HL-60/S4 (cell line): ENCODE results near the gene RFXAP.

Experiments used
- in situ Hi-C: fragments of 300-500 bp; cut with MboI; formaldehyde crosslinking; loops from 2 replicates; pipeline ENCODE4 v1.14.3; 2022; ENCODE audit warnings: low sequenced_read_pairs

RFXAP gene

DNA sequence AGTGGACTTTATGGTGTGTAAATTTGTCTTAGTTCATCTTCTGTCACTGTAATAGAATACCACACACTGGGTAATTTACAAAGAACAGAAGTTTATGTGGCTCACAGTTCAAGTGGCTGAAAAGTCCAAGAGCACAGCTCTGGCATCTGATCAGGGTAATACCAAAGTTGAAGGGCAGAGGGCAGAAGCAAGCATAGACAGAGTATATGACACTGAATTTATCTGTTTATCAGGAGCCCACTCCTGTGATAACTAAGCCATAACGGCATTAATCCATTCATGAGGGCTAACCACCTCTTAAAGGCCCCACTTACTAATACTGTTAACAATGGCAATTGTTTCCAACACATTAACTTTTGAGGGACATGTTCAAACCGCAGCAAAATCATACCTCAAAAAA lies 4.0 kb upstream of the RFXAP start:
- in situ Hi-C loops: no loop called here

DNA sequence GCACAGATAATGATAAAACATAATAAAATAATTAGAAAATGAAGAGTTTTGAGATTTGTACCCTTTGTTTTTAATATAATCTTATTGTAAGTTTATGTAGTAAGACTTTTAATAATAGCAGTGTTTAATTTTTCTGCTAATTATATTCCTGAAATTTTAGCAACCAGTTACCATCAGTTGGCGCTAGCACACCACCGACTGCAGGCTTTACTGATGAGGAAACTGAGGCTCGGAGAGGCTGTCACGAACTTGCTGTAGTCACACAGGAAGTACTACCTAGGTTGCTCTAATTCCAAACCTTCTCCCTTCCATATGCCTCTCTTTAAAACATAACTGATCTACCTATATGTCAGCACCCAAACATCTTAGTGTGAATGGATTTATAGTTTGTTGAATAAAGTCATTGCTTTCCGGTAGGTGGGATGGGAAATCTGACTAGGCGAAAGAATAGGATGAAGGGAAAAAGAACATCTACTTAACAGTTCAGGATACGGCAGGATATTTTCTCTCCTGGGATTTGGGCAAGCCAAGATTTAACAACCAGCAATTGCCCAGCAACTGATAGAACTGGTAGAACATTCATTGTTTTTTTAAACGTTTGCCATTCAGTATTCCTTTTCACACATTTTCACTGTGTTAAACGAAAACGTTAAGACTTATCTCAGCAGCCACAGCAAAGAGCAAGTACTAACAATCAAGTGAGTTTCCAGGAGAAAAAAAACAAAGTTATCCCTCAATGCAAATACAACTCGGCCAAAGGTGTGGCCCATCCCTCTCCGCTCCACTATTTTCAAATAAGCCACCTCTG lies 822 bp upstream of the RFXAP start:
- in situ Hi-C loops: no loop called here

DNA sequence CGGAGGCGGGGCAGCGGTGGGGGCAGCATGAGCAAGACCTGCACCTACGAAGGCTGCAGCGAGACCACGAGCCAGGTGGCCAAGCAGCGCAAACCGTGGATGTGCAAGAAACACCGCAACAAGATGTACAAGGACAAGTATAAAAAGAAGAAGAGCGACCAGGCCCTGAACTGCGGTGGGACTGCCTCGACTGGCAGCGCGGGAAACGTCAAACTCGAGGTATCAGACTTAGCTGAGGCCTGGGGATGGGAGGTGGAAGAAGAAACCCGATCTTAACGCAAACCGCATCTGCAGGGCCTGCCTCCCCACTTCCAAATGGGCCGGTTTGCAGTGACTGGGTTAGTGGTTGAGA lies 693 bp downstream of the RFXAP start:
- in situ Hi-C loops: no loop called here

DNA sequence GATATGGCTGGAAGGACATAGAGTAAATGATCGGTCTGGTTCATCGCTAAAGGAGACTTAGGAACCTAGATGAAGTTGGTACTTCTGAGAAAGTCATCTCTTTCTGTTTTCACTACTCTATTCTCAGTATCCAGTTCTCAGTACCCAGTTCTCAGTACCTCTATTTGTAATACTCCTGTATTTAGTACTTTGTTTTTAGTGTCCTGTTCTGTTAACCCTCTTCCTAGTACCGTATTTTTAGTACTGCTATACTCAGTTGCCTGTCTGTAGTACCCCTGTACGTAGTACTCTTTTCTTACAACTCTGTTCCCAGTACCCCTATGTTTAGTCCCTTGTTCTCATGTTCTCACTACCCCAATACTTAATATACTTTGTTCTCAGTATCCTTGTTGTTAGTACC lies 1.2 kb downstream of the RFXAP start:
- in situ Hi-C loops: no loop called here

DNA sequence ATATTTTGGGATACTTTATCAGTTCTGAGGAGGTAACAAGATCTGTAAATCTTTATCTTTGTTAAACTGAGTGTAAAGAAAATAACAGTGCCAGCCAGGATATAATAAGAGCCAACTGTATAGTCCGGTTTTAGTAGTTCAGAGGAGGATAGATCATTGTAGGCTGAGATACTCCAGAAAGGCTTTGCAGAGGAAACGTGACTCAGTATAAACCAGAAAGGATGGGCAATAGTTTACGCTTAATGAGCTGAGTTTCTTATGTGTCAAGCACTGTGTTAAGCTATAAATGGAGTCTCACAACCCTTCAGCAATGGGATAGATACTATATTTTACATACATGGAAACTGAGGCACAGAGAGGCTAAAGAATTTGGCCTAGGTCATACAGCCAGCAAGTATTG lies 3.8 kb downstream of the RFXAP start:
- in situ Hi-C loops: no loop called here

DNA sequence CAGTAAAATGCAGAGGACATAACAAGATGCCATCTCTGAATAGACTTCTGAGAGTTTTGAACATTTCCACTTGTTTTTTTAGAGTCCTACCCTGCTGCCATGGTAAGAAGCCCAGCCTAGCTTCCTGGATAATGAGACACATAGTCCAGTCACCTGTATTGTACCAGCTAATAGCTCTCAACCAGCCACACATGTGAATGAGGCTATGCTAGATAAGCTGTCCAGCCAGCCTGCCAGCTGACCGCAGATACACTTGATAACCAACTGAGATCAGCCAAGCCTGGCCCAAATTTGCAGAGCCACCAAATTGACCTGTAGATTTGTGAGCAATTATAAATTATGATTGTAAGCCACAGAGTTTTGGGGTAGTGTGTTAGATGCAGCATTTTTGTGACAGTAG lies 10.7 kb downstream of the RFXAP start:
- in situ Hi-C loops: no loop called here

DNA sequence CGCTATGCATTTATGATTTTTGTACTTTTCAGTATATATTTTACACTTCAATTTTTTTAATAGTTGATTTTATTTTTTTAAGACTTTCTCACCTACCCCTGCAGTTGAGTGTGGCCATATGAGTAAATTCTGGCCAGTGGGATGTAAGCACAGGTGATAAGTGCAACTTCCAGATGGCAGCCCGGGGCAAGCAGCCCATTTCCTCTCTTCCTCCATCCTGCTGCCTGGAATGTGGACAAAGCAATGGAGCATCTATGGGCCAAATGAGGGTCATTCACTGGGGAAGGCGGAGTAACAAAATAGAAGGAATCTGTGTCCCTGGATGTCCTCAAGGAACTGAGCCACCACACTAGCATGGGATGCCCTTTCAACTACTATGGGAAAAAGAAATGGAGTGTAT lies 12.3 kb downstream of the RFXAP start:
- in situ Hi-C loops: no loop called here

DNA sequence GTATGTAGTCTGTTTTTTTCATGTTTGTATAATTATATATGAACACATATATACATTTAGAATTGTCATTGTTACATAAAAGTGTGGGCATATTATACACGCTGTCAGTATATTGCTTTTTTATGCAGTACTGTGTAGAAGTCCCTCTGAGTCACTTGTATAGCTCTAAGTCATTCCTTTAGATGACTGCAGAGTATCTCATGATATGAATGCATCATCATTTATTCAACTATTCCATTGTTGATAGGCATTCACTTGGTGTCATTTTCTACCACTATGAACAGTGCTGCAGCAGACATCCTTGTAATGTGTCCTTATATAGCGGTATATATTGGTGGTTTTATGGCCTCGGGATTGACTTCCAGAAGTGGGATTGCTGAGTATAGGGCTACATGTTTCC lies 15.3 kb downstream of the RFXAP start:
- in situ Hi-C loops: no loop called here

DNA sequence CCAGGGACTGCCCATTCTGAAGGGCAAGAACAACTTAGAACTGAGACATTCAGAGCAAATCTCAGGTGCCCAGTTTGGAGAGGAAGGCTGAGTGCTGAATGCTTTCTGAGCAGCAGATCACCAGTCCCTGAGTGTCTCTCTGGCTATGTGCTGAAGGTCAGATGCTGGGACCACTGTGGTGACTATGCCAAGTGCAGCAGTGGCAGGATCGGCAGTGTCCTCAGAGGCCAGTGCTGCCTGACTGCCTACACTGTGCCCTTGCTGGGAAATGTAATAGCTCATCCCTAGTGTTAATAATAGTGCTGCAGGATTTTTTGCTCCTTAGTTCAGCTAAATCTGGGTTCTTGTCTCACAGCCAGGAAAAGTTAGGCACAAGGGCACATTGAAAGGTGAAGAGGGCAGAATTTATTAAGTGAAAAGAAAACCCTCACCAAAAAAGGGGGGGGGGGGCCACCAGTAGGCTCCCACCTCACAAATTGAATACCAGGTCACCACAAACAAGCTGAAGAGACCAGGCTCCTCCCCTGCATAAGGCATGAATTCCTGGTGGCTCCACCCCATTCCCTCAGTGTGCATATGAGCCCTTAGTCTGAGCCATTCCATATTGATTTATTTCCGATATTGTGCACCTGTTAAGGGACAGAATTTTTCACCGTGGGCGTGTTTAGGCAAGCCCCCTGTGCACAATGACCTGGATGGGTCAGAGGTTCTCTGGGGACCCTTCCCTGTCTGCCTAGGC lies 18.5 kb downstream of the RFXAP start:
- in situ Hi-C loops: no loop called here

DNA sequence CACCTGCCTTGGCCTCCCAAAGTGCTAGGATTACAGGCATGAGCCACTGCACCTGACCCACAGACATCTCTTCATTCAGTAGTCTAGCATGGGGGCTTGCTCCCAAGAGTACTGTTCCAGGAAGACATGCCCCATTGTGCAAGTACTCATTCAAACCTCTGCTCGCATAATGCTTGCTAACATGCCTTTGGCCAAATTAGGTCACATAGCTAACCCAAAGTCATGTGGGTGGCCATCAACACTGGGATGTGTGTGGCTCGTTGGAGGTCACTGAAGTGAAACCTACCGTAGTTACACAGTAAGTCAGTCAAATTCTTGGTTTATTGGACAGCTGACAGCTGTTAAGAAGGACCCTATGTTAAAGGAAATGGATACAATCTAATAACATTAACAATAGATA lies 20.3 kb downstream of the RFXAP start:
- in situ Hi-C loops: no loop called here

DNA sequence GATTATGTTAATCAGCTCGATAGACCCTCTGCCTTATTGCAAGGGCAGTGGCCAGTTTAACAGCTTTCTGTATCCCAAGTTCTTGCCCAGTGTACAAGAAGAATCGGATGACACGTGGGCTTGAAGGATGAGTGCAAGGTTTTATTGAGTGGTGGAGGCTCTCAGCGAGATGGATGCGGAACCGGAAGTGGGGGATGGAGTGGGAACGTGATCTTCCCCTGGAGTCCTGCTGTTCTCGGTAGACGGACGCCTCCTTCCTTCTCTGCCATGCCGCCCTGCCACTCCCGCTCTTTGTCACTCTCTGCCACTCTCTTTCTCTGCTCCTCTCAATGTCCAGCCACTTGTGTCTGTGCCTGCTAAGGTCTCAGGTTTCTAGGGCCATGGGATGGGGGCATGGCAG lies 21.0 kb downstream of the RFXAP start:
- in situ Hi-C loops: no loop called here

DNA sequence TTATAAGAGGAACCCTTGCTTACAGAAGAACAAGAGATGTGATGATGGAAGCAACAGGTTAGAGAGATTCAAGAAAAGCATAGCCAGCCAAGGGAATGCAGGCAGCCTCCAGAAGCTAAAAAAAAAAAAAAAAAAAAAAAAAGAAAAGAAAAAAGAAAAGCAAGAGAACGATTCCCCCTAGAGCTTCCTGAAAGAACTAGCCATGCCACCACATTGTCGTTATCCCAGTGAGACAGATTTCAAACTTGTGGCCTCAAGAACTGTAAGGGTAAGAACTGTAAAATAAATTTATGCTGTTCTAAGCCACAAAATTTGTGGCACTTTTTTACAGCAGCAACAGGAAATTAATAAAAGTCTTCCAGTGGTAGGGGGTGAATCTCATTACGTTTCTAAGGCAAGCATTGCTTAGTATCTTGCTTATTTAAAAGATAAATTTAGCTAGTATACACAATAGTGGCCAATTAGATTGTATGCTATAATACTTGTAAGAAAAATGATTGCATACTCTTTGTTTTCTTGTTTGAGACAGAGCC lies 21.8 kb downstream of the RFXAP start:
- in situ Hi-C loops: no loop called here

DNA sequence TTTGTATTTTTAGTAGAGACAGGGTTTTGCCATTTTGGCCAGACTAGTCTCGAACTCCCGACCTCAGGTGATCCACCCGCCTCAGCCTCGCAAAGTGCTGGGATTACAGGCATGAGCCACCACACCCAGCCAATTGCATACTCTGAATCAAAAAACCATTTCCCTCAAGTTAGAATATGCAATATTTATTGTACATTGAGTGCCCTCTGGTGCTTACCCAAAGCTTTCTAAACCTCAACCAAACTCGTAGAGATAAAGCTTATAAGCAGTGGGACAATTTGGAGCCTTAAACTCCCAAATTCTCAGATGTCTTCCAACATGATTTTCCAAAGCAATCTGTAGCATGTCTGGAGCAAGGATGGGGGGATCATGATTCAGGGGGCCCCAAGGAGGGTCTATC lies 22.4 kb downstream of the RFXAP start:
- in situ Hi-C loops: no loop called here

DNA sequence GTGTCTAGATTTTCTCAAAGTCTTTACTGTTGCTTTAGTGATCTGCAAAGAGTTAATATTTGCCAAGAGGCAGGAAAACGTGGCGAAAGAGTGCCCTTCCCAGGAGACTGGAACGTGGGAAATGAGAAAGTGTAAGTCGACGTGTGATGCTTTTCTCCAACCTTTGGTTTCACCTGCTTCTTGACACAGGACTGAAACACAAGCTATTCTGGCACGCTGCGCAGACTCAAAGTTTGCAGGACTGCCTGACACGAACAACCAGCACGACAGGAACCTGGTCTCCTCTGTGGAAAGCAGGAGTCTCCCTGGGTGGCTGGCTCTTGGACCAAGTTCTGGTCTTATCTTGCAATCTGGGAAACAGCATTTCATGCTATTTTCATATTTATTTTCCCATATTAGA lies 28.6 kb downstream of the RFXAP start:
- in situ Hi-C loops: no loop called here

DNA sequence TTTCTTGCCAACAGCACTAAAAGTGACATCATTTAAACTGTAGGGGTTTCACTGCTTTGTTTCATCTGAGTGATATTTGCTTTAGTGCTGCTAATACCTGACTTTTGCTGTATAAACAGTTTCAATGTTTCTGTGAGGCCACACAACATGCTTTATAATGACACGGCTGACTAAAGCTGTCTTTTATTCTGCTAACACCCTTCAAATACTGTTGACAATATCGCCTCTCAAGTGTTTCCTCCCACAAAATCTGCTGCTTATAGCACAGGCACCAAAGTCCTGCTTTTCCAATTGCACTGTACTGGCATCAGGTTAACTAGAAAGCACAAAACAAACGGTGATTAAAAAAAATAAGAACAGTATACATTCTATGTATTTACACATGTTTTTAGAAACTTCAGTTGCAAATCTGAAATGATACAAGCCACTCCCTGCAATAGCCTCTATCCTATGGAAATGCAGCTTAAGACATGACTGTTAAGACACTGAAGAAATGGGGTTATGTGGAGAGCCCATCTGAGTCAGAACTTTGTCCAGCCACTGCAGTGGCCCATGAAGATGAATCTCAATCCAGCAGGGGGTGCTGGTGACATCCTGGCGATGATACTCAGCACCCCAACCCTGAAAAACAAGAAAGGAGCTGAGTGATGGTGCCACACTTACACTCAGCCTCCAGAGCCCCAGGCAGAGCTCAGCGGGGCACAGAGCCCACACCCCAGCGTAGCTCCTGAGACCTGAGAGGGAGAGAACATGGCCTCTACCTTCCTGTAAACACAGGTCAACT lies 29.4 kb downstream of the RFXAP start:
- in situ Hi-C loops: no loop called here

DNA sequence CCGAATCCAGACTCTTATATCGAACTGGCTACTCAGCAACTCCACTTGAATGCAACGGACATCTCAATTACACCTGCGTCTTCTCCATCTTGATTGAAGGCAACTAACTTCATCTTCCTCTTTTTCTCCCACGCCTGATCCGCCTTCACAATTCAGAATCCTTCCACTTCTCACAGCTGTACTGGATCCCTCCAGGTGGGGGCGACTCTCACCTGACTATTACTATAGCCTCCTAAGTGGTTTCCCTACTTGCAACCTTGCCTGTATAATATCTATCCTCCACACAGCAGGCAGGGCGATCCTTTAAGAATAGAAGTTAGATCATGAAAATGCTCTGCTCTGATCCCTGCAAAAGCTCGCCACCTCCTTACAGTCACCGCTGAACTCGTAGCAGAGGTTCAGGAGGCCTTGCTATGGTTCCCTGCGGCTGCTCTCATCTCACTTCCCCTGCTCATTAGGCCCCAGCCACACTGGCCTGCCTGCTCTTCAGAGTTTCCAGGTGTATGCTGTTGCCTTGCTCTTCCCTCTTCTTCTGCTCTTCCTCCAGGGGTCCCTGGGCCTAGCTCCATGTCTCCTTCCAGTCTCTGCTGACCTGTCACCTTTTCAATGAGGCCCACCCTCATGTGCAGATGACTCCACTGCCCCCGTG lies 31.9 kb downstream of the RFXAP start:
- in situ Hi-C loops: no loop called here

DNA sequence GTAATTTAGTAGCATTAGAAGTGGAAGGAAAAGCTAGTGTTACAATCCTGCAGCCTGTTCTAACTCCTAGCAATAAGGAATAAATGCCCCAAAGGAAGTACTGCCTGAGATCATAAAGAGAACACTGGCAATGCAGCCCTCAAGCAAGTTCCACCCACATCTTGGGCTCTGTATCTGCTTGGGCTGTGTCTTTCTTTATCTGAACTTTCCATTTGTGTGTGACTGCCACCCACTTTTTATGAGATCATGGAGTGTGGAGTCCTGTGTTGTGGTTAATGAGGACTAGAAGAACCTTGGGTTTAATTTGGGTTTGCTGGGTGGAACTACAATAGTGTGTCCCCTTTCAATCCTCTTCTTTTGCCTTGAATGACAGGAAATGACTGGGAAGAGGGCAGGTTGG lies 38.2 kb downstream of the RFXAP start:
- in situ Hi-C loops: no loop called here

DNA sequence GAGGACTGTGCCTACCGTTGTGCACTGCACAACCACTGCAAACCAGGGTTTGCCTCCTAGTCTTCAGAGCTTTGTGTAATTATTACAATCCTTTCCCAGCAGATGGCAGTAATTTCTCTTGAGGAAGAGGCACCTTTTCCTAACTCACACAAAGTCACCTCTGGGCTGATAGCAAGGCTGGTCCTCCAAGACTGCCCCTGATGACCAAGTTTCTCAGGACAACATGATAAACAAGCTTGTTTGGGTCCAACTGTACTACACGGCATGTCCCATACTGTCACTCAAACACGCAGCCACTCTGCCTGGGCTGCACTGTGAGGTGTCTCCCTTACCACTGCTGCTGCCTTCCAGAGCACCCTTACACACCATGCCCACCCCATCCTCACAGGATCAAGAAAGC lies 39.3 kb downstream of the RFXAP start:
- in situ Hi-C loops: no loop called here

DNA sequence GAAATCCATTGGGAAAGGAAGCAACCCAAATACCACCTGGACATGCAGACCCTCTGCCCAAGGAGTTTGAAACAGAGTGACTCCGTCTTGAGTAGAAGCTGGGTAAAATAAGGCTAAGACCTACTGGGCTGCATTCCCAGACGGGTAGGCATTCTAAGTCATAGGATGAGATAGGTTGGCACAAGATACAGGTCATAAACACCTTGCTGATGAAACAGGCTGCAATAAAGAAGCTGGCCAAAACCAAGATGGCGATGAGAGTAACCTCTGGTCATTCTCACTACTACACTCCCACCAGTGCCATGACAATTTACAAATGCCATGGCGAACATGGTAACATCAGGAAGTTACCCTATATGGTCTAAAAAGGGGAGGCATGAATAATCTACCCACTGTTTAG lies 40.2 kb downstream of the RFXAP start:
- in situ Hi-C loops: no loop called here

DNA sequence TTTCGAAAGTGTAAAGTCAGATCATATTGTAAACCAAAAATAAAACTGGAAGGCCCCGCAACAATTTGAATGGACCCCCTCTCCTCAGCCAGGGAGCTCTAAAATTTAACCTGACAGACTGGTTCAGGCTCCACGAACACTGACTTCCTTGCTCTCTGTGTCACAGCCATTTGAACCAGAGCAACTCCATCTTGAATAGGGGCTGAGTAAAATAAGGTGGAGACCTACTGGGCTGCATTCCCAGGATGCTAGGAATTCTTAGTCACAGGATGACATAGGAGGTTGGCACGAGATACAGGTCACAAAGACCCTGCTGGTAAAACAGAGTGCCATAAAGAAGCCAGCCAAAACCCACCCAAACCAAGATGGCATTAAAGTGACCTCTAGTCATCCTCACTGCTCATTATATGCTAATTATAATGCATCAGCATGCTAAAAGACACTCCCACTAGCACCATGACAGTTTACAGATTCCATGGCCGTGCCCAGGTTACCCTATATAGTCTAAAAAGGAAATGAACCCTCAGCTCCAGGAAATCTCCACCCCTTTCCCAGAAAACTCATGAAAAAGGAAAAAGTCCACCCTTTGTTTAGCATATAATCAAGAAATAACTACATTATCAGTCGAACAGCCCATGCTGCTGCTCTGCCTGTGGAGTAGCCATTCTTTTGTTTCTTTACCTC lies 43.1 kb downstream of the RFXAP start:
- in situ Hi-C loops: no loop called here

DNA sequence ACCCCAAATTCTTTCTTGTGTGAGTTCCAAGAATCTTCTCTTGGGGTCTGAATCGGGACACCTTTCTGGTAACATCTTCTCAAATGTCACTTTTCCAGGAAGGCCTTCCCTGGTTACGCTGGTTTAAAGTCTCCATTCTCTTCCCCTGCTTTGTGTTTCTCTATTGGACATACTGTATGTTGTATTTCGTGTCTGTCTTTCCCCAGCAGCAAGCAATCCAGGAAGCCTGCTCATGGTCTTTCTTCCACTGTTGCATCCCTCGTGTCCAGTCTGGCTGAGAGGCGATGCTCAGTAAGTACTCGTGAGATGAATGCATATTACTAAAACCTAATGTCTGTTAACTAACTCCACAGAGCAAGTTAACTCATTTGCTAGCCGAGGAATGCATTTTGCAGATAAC lies 43.7 kb downstream of the RFXAP start:
- in situ Hi-C loops: no loop called here
